ENCODE measurements around the gene MFSD6. TPM values are rescaled to one million over a fixed set of nuclear protein-coding genes. Genes with fewer than 3 reads are reported as not detected.
"Not testable (repeated sequence)": the region's sequence is repeated elsewhere in the genome, so short reads cannot be mapped to it uniquely, and the experiment has no call there.

MFSD6 gene
- total RNA-seq, 2 experiments from 2014 or later, result 21.0 to 21.6 TPM

- DNase-seq, result no peak
- H3K27ac Mint-ChIP-seq, result no peak overlapping the region
- peaks cover 31% of the 10 kb centered on the region for H3K36me3 Mint-ChIP-seq (ENCODE audit: low read depth)
- no peaks in the 10 kb centered on the region for H3K27me3 Mint-ChIP-seq (ENCODE audit: low read depth)
- intact Hi-C loops (cut with micrococcal nuclease), result no loop called here
- H3K4me3 Mint-ChIP-seq, result no peak overlapping the region
- H3K9me3 Mint-ChIP-seq, result peaks cover 2% of the 10 kb centered on the region
- H3K4me1 Mint-ChIP-seq (ENCODE audit: low read depth), result peaks cover 12% of the 10 kb centered on the region
- CTCF ChIA-PET, result no interaction called here
Observed at GRCh38 chr2:190500054-190500502, 91.9 kb downstream of the MFSD6 start.

GRCh38 chr2:190501231-190501630, 93.1 kb downstream of the MFSD6 start:
- Mint-ChIP-seq H3K27ac (no peak overlapping the region), H3K9me3 (no peaks in the 10 kb centered on the region), H3K27me3 (ENCODE audit: low read depth) (no peaks in the 10 kb centered on the region), H3K4me3 (no peak overlapping the region), H3K36me3 (ENCODE audit: low read depth) (peaks cover 22% of the 10 kb centered on the region), H3K4me1 (ENCODE audit: low read depth) (peaks cover 16% of the 10 kb centered on the region)
- intact Hi-C loops (cut with micrococcal nuclease), result no loop called here
- no peak for DNase-seq
- CTCF ChIA-PET, result no interaction called here

GRCh38 chr2:190501702-190502407, 93.7 kb downstream of the MFSD6 start:
- peaks cover 18% of the 10 kb centered on the region for H3K4me1 Mint-ChIP-seq (ENCODE audit: low read depth)
- CTCF ChIA-PET, result no interaction called here
- no peak for DNase-seq
- no peak overlapping the region for H3K27ac Mint-ChIP-seq
- H3K36me3 Mint-ChIP-seq (ENCODE audit: low read depth), result peaks cover 22% of the 10 kb centered on the region
- intact Hi-C loops (cut with micrococcal nuclease), result no loop called here
- H3K4me3 Mint-ChIP-seq, result no peak overlapping the region
- no peaks in the 10 kb centered on the region for H3K27me3 Mint-ChIP-seq (ENCODE audit: low read depth)
- H3K9me3 Mint-ChIP-seq, result no peaks in the 10 kb centered on the region

DNA sequence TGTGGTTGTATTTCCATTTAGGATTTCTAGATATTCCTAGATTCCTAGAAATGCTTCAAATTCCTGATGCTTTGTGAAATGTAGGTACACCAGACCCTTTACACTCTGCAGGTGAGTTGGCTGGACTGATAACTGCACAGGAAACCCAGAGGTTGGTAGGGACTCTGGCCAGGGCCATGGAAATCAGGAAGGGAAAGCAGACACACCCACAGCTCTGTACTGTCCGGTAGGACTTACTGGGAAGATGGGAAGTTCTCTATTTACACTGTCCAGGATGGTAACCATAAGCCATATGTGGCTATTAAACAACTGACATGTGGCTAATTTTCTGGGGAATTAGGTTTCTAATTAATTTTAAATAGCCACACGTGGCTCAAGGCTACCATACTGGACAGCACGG, 94.9 kb downstream of the MFSD6 start:
- intact Hi-C loops (cut with micrococcal nuclease), result no loop called here
- no peaks in the 10 kb centered on the region for H3K27me3 Mint-ChIP-seq (ENCODE audit: low read depth)
- no peak for DNase-seq
- CTCF ChIA-PET, result no interaction called here
- H3K9me3 Mint-ChIP-seq, result no peaks in the 10 kb centered on the region
- H3K27ac Mint-ChIP-seq, result no peak overlapping the region
- H3K4me3 Mint-ChIP-seq, result no peak overlapping the region
- peaks cover 18% of the 10 kb centered on the region for H3K4me1 Mint-ChIP-seq (ENCODE audit: low read depth)
- peaks cover 22% of the 10 kb centered on the region for H3K36me3 Mint-ChIP-seq (ENCODE audit: low read depth)

GRCh38 chr2:190504912-190505311, 96.8 kb downstream of the MFSD6 start:
- no peaks in the 10 kb centered on the region for H3K9me3 Mint-ChIP-seq
- no peak for DNase-seq
- CTCF ChIA-PET, result no interaction called here
- no peak overlapping the region for H3K27ac Mint-ChIP-seq
- intact Hi-C loops (cut with micrococcal nuclease), result no loop called here
- no peak overlapping the region for H3K4me3 Mint-ChIP-seq
- H3K27me3 Mint-ChIP-seq (ENCODE audit: low read depth), result no peaks in the 10 kb centered on the region
- H3K4me1 Mint-ChIP-seq (ENCODE audit: low read depth), result peaks cover 18% of the 10 kb centered on the region
- peaks cover 24% of the 10 kb centered on the region for H3K36me3 Mint-ChIP-seq (ENCODE audit: low read depth)

DNA sequence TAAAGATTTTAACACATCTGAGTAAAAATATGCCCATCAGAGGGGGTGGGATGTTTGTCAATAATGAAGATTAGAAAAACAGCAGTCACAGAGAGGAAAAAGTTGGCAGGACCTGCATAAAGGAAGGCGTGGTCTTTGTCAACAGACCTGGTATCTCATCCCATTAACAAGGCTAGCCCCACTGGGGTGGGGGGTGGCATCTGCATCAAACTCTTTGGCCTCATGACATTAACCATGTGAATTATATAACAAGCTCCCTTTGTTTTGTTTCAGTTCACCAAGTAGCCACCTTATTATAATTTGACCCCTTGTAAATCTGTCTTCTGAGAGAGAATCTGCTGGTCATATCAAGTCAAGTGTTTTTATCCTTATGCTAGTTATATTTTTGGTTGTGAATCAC, 97.5 kb downstream of the MFSD6 start:
- intact Hi-C loops (cut with micrococcal nuclease), result no loop called here

DNA sequence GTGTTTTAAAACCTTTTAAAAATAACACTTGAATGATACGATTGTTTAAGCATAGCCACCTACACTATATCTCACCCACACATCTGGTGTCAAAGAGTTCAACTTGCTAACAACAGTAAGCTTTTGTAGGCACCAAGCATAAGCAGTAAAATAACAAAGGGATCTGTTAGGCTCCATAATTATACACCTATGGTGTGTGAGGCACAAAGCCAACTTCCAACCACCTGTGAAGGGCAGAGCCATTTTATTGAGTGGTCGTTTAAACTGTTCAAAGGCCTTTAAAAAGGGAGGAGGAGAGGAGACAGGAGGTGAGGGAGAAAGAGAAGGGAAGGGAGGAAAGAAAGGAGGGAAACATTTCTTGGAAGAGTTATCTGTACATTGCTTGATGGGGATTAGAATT, 98.5 kb downstream of the MFSD6 start:
- H3K4me1 Mint-ChIP-seq (ENCODE audit: low read depth), result peaks cover 13% of the 10 kb centered on the region
- H3K4me3 Mint-ChIP-seq, result no peak overlapping the region
- no peaks in the 10 kb centered on the region for H3K9me3 Mint-ChIP-seq
- CTCF ChIA-PET, result no interaction called here
- DNase-seq, result no peak
- H3K27me3 Mint-ChIP-seq (ENCODE audit: low read depth), result no peaks in the 10 kb centered on the region
- H3K27ac Mint-ChIP-seq, result no peak overlapping the region
- intact Hi-C loops (cut with micrococcal nuclease), result no loop called here
- H3K36me3 Mint-ChIP-seq (ENCODE audit: low read depth), result peaks cover 17% of the 10 kb centered on the region

More for the DNA sequence above, 97.5 kb downstream of the MFSD6 start:
- no peak for DNase-seq
- Mint-ChIP-seq H3K4me3 (no peak overlapping the region), H3K27me3 (ENCODE audit: low read depth) (no peaks in the 10 kb centered on the region), H3K36me3 (ENCODE audit: low read depth) (peaks cover 21% of the 10 kb centered on the region), H3K27ac (peak overlapping the region; percentile 1), H3K4me1 (ENCODE audit: low read depth) (peaks cover 18% of the 10 kb centered on the region), H3K9me3 (no peaks in the 10 kb centered on the region)
- CTCF ChIA-PET, result interaction anchor here (0.6 kb wide), 1 partner anchor 95 kb away, joined by 3 read pairs; no protein-coding TSS in a partner anchor

DNA sequence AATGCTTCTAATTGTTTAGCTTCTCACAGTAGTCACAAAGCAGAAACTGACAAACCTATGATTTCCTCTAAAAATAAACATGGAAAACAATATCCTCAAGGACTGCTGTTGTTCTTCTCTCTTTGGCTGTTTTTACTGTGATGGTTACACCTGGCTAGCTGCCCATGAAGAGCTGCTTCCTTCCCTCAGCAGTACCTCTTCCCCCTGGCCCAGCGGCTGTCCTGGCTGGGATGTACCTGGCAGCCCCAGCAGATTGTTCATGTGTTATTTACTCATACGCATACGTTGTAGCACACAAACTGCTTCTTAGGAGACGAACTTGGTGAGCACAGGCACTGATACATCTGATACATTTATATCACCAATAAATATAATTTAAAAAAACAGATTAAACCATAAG, 99.0 kb downstream of the MFSD6 start:
- Mint-ChIP-seq H3K4me3 (no peak overlapping the region), H3K36me3 (ENCODE audit: low read depth) (peaks cover 17% of the 10 kb centered on the region)

GRCh38 chr2:190509895-190510294, 101.7 kb downstream of the MFSD6 start:
- H3K27me3 Mint-ChIP-seq (ENCODE audit: low read depth); DNase-seq; intact Hi-C loops (cut with micrococcal nuclease); H3K4me3 Mint-ChIP-seq; H3K9me3 Mint-ChIP-seq: not testable (repeated sequence)
- peaks cover 19% of the 10 kb centered on the region for H3K4me1 Mint-ChIP-seq (ENCODE audit: low read depth)
- H3K27ac Mint-ChIP-seq, result peak overlapping the region; percentile 13
- H3K36me3 Mint-ChIP-seq (ENCODE audit: low read depth), result peaks cover 27% of the 10 kb centered on the region
- CTCF ChIA-PET, result interaction anchor here (0.6 to 1.4 kb wide), 2 partner anchors 11 to 940 kb away, joined by 3 read pairs; no protein-coding TSS in a partner anchor

More for the DNA sequence above, 99.0 kb downstream of the MFSD6 start:
- peaks cover 9% of the 10 kb centered on the region for H3K4me1 Mint-ChIP-seq (ENCODE audit: low read depth)
- intact Hi-C loops (cut with micrococcal nuclease), result no loop called here
- CTCF ChIA-PET, result no interaction called here
- H3K9me3 Mint-ChIP-seq, result no peaks in the 10 kb centered on the region
- H3K27me3 Mint-ChIP-seq (ENCODE audit: low read depth), result no peaks in the 10 kb centered on the region
- no peak for DNase-seq
- peak overlapping the region; percentile 6 for H3K27ac Mint-ChIP-seq

- H3K9me3 Mint-ChIP-seq, result no peaks in the 10 kb centered on the region
- peaks cover 26% of the 10 kb centered on the region for H3K4me1 Mint-ChIP-seq (ENCODE audit: low read depth)
- no peak overlapping the region for H3K27ac Mint-ChIP-seq
- intact Hi-C loops (cut with micrococcal nuclease), result loop anchor here (1.0 kb wide), 1 partner anchor 128 kb away; no protein-coding TSS in a partner anchor
- CTCF ChIA-PET, result interaction anchor here (0.6 to 1.4 kb wide), 3 partner anchors 9 to 168 kb away, joined by 3 read pairs; no protein-coding TSS in a partner anchor
- DNase-seq, result no peak
- peaks cover 30% of the 10 kb centered on the region for H3K36me3 Mint-ChIP-seq (ENCODE audit: low read depth)
- H3K4me3 Mint-ChIP-seq, result no peak overlapping the region
- H3K27me3 Mint-ChIP-seq (ENCODE audit: low read depth), result no peaks in the 10 kb centered on the region
Observed at GRCh38 chr2:190511104-190511503, 102.9 kb downstream of the MFSD6 start.

DNA sequence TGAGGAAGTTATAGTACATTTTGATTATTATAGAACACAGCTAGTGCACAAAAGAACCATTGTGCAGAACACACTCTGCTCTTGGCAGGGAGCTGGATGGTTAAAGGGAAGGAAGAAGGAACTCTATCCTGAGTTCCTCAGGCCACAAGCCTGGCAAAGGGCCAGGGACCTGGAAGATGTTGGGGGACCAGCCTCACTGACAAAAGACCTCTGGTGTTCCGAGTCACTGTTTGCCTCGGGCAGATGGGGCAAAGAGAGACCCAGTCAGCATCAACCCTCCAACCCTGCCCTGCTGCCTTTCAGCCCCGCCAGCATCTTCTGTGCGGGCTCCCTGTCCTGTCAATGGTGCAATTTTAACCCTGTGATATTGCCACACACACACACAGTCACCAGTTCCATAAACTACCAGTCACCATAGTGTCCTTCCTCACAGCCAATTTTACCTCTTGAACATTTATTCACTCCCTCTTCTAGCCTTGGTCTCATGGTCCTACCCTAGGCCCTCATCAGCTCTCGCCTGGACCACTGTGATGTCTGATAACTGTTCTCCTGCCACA, 104.5 kb downstream of the MFSD6 start:
- Mint-ChIP-seq H3K27me3 (ENCODE audit: low read depth) (no peaks in the 10 kb centered on the region), H3K4me1 (ENCODE audit: low read depth) (peaks cover 32% of the 10 kb centered on the region), H3K9me3 (no peaks in the 10 kb centered on the region), H3K36me3 (ENCODE audit: low read depth) (peaks cover 34% of the 10 kb centered on the region), H3K4me3 (no peak overlapping the region), H3K27ac (no peak overlapping the region)
- CTCF ChIA-PET, result no interaction called here
- DNase-seq, result no peak
- intact Hi-C loops (cut with micrococcal nuclease), result no loop called here

- Mint-ChIP-seq H3K4me1 (ENCODE audit: low read depth) (peaks cover 33% of the 10 kb centered on the region), H3K9me3 (no peaks in the 10 kb centered on the region), H3K27me3 (ENCODE audit: low read depth) (no peaks in the 10 kb centered on the region), H3K27ac (no peak overlapping the region), H3K4me3 (no peak overlapping the region), H3K36me3 (ENCODE audit: low read depth) (peaks cover 37% of the 10 kb centered on the region)
- CTCF ChIA-PET, result no interaction called here
- DNase-seq, result no peak
- intact Hi-C loops (cut with micrococcal nuclease), result no loop called here
Observed at GRCh38 chr2:190513877-190514276, 105.7 kb downstream of the MFSD6 start.

- H3K36me3 Mint-ChIP-seq (ENCODE audit: low read depth), result peaks cover 33% of the 10 kb centered on the region
Observed at GRCh38 chr2:190514676-190515075, 106.5 kb downstream of the MFSD6 start.

More at GRCh38 chr2:190514676-190515075, 106.5 kb downstream of the MFSD6 start:
- H3K27ac Mint-ChIP-seq, result no peak overlapping the region
- intact Hi-C loops (cut with micrococcal nuclease), result loop anchor here (1.0 to 5.0 kb wide), 2 partner anchors 164 to 208 kb away; no protein-coding TSS in a partner anchor
- H3K4me1 Mint-ChIP-seq (ENCODE audit: low read depth), result peaks cover 35% of the 10 kb centered on the region
- H3K4me3 Mint-ChIP-seq, result no peak overlapping the region
- H3K9me3 Mint-ChIP-seq, result no peaks in the 10 kb centered on the region
- no peaks in the 10 kb centered on the region for H3K27me3 Mint-ChIP-seq (ENCODE audit: low read depth)
- CTCF ChIA-PET, result interaction anchor here (0.6 to 2.4 kb wide), 3 partner anchors 19 to 249 kb away, joined by 3 to 7 read pairs (median 3); no protein-coding TSS in a partner anchor
- no peak for DNase-seq

Data from activated naive CD4-positive, alpha-beta T cell treated with anti-CD3 and anti-CD28 coated beads for 36 hours (primary cell).